SKM-1 treated with dmso at 0.1 percent for 144 hours (cell line): ENCODE results near the gene ACTL6B.
A peak's percentile ranks its signal among the peaks of the same experiment; 100 is the strongest.

Experiments
- DNase-seq: peaks from one replicate; lab custom pipeline; 2025; ENCODE audit not compliant: unreplicated experiment; lab: John Stamatoyannopoulos, UW

The ACTL6B gene

DNA sequence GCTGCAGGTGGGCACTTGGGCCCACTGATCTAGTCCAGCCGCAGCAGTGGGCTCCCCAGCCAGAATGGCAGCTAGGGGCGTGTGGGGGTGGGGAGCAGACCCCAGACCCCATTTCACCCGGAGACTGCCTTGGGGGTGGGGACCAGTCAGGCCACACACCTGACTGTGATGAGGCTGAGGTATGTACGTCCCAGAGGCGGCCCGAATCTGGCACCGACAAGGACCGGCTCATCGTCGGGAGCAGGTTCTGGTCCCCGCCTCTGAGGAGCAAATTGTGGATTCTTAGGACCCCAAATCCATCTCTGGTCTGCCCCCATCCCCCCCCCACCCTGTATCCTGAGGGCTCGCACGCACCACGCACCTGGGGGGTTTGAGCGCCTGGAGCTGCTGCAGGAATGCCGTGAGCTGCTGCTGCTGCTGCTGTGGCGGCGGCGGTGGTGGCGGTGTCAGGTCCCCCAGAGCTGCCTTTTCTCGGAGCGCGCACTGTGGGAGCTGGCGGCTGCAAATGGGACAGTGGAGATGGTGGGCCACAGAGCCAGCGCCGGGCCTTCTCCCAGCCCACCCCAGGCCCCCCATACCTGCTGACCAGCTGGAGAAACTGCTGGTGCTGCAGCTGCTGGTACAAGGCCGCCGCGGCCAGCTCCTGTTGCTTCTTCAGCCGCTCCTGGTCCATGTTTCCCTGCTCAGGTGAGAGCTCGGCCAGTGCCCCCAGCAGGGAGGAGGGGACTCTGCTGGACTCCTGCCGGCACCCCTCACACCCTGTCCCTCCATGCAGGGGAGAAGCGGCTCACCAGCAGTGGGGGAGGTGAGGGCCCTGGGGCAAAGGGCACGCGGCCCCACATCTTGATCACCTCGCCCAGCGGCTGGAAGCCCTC, 27.6 kb upstream of the ACTL6B start:
- no peak for DNase-seq

DNA sequence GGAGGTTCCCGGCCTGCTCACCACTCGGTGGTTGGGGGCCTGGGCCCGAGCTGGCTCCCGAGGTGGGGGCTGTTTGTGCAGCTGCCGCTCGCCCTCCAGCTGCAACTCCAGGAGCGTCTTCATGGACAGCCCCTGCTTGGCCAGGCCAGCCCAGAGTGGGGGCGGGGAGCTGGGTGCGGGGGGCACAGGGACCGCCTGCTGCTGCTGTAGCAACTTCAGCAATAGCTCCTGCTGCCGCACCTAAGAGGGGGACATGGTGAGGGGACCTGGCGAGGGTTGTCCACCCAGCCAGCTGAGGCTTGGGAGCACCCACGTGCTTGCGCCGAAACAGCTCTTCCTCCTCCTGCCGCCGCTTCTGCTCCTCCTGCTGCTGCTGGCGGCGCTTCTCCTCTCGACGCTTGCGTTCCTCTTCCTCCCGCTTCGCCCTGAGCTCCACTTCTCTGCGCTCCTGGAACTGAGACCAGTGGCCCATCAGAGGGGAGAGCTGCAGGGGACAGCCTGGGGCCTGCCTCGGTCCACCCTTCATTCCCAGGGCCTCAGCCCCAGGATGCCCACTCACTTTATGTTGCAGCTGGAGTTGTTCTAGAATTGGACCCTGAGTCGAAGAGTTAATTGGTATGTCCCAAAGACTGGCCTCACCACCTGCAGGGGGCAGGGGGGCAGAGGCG, 26.9 kb upstream of the ACTL6B start:
- DNase-seq = no peak

GRCh38 chr7:100682228-100682741, 26.0 kb upstream of the ACTL6B start:
- no peak for DNase-seq

GRCh38 chr7:100681491-100682227, 25.4 kb upstream of the ACTL6B start:
- DNase-seq = no peak

DNA sequence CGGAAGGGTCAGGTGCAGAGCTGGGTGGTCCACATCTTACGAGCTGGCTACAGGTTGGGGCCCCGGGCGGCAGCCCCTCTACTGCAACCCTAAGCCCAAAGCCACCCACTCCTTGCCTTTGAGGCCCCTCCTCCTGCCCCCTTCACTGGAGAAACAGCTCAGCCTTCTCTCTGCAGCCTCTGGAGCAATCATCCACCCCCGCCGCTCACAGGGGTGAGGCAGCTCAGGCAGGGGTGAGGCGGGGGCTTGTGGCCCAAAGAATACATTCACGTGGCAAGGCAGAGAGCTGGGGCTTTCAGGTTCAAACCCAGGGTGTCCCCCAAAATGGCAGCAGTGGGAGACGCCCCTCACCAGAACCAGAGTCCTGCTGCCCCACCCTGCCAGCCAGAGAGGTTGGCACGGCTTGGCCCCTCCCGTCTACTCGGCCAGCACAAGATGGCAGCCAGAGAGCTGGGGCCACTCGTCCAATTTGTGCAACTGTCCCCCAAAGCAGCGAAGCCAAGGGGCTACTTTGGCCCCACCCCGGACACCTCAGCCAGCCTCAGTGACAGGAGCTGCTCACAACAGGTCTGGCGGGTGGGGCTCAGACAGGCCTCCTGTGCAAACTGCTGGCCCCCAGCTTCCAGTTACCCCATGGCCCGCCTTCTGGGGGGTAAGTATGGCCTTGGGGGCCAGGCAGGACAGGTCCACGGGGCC, 24.5 kb upstream of the ACTL6B start:
- no peak for DNase-seq

- no peak for DNase-seq
Observed at GRCh38 chr7:100679927-100680575, 23.8 kb upstream of the ACTL6B start.

- no peak for DNase-seq
Observed at GRCh38 chr7:100679129-100679926, 23.1 kb upstream of the ACTL6B start.

- DNase-seq = no peak
Observed at GRCh38 chr7:100678291-100678984, 22.2 kb upstream of the ACTL6B start.

- DNase-seq = no peak
Observed at GRCh38 chr7:100677308-100678267, 21.3 kb upstream of the ACTL6B start.

DNA sequence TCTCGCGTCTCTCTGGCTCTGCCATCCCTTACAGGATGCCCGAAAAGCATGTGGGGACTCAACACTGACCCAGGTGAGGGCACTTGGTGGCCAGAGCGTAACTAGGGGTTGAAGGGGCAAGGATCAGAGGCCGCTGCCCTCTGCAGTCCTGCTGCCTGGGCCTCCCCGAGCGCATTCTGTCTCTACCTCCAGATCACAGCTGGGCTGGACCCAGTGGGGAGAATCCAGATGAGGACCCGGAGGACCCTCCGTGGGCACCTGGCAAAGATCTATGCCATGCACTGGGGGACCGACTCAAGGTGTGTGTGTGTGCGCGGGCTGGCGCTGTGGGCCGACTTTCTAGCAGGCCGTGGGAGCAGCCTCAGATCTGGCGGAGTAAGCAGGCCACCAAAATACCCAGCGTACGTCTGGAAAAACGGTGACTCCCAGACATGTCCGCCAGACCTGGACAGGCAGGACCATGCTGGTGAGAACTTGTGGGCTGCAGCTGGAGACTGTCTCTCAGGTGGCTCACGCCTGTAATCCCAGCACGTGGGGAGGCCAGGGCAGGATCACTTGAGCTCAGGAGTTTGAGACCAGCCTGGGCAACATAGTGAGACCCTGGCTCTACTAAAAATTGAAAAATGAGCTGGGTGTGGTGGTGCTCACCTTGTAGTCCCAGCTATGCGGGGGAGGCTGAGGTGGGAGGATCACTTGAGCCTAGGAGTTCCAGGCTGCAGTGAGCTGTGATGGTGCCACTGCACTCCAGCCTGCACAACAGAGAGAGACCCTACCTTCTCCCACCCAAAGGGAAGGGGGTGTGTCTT, 20.5 kb upstream of the ACTL6B start:
- DNase-seq = no peak

DNA sequence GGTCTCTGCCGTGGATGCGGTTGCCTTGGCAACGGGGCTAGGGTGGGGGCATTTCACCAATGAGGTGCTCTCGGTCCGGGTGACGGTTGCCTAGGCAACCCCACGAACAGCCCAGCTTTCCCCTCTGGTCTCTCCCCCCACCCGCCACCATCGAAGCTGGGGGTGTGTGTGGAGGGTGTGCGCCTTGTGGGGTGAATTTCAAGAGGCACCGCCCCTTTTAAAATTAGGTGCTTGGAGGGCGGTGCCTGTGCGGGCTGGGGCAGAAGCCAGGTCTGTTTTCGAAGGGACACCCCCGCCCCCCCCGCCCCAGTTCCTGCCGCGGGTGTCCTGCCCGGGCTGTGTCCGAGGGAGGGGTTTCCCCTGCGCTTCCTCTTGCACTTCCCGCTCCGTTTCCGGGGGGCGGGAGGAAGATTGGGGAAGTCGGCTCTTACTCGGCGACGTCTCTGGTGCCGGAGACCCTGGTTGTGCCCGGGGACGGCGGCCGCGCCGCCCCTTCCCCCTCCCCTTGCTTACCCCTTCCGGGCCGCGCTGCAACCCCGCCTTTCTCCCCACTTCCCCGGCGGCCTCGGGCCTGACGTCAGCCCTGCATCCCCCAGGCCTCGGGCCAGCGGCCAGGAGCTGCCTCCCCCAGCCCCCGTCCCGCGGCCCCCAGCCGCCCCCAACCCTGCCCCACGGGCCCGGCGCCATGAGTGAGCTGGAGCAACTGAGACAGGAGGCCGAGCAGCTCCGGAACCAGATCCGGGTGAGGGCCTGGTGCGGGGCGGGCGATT, 19.5 kb upstream of the ACTL6B start:
- DNase-seq = no peak

DNA sequence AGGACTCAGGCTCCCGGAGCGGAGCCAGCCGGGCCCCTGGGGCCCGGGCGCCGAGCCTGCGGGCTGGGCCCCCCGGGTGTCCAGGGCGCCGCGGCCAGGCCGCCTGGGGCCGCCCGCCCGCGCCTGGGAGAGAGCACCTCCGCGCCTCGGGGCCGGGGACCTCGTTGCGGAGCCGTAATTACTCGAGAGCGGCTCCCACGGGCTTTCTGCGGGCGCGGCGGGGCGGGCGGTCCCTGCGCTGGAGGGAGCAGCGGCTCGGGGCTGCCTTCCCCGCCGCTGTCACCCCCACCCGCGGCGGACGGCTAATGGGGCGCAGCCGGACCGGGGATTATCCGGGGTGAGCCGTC, 18.8 kb upstream of the ACTL6B start:
- DNase-seq = no peak

GRCh38 chr7:100674411-100675104, 18.3 kb upstream of the ACTL6B start:
- no peak for DNase-seq

DNA sequence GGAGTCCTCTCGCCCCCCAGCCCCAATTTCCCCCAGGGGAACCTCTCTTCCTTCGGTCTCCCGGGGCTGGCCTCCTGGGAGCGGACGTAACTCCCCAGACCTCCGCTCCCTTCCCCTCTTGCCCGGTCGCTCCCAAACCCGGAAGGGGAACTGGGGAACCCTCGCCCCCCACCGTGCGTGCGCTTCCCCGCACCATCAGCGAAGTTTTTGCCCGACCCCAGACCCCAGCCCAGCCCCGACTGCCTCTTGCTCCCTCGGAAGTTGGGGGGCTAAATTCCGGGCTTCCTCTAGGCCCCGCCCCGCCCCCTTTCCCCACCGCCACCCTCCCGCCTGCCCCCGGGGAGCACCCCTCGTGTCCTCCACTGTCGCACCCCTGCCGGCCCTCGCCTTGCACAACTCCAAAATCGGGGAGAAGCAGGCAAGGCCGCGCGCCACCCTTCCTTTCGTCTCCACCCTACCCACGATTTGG, 17.7 kb upstream of the ACTL6B start:
- peak; percentile 52 for DNase-seq

DNA sequence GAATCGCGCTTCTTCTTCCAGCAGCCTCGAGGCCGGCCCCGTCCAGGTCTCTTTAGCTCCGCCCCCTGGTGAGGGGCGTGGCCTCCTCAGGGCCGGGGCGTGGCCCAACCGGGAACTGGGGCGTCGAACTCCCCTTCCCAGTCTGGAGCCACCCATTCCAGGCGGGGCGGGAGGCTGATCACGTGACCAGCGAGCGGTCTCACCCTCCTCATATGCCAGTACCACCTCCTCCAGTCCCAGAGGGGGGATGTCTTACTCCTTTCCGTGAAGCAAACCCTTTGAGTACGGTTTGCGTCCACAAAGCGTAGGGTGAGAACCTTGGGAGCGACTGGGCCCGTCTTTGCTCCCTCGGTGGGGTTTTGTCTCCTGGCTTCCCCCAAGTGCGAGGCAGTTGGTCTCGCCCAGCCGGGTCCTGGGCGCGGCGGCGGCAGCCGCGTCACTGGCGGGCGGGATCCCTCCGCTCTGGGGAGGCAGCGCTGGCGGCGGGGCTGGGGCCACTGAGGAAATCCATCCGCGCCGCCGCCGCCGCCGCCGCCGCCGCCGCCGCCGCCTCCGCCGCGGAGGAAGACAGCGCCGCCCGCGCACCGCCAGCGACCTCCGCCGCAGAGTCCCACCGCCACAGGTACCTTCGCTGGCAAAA, 17.2 kb upstream of the ACTL6B start, which contains the start of gene GNB2:
Gene GNB2 (plus strand): TSS at position 439 of the 640 bp plus-strand sequence. CDS start 2,526 bp downstream, outside the sequence.
- DNase-seq = peak; percentile 95
